ENCODE data around the gene RABGAP1L. TPM values are rescaled to one million over a fixed set of nuclear protein-coding genes. Genes with fewer than 3 reads are reported as not detected.

Gene RABGAP1L
- polyA plus RNA-seq, 1 donor (not counting 4 experiments of a cell fraction or from before 2014, with no cell fraction given), result 24.2 TPM

DNA sequence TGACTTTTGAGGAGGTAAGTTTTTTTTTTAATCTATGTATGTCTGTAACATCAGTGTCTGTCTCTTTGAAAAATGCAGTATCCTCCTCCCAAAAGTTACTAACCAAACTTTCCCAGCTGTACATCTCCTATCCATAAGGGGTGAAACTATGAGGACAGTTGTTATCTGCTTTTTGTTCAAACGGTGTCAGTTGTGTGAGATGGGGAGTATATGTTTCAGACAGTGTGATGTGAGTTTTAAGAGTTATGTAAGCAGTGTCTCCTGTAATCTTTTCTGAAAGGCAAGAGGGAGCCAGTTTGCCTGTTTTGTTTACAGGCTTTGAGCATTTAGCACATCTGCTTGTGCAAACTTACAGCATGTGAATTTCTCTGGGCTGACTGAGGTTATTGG lies 805.6 kb downstream of the RABGAP1L start:
- Histone ChIP-seq H3K36me3 (ENCODE audit: control insufficient read depth in 2 of 2, extremely low read depth in 1 of 2, insufficient read depth in 2 of 2, low read length in 2 of 2) (no peaks in the 10 kb centered on the region), H3K4me2 (ENCODE audit: control insufficient read depth, extremely low read depth, insufficient read depth, low read depth, low read length) (peak overlapping the region; percentile 63), H3K9me3 (ENCODE audit: control insufficient read depth, low read depth, low read length) (no peaks in the 10 kb centered on the region), H3K27me3 (ENCODE audit: control insufficient read depth, extremely low read depth, insufficient read depth, low read length) (no peaks in the 10 kb centered on the region), H4K20me1 (ENCODE audit: control insufficient read depth, extremely low read depth, insufficient read depth, low read length) (no peaks in the 10 kb centered on the region), H3K4me1 (ENCODE audit: control insufficient read depth, extremely low read depth, insufficient read depth, low read length) (peaks cover 29% of the 10 kb centered on the region), H3K9ac (ENCODE audit: control insufficient read depth, extremely low read depth, insufficient read depth, low read length) (no peak overlapping the region), H3K9me1 (ENCODE audit: control insufficient read depth, extremely low read depth, insufficient read depth, low read length) (no peaks in the 10 kb centered on the region), H3K79me2 (ENCODE audit: control insufficient read depth, insufficient read depth, low read length) (no peaks in the 10 kb centered on the region), H3K27ac (ENCODE audit: control insufficient read depth, insufficient read depth, low read length) (peak overlapping the region; percentile 53), H2AFZ (ENCODE audit: control insufficient read depth, low read length) (no peak overlapping the region), H3K4me3 (ENCODE audit: control insufficient read depth in 2 of 3, extremely low read depth in 1 of 3, insufficient read depth in 2 of 3, low read depth in 1 of 3, low read length in 3 of 3) (no peak overlapping the region)
- FAIRE-seq, result no peak
- TF ChIP-seq, protein P1, sequence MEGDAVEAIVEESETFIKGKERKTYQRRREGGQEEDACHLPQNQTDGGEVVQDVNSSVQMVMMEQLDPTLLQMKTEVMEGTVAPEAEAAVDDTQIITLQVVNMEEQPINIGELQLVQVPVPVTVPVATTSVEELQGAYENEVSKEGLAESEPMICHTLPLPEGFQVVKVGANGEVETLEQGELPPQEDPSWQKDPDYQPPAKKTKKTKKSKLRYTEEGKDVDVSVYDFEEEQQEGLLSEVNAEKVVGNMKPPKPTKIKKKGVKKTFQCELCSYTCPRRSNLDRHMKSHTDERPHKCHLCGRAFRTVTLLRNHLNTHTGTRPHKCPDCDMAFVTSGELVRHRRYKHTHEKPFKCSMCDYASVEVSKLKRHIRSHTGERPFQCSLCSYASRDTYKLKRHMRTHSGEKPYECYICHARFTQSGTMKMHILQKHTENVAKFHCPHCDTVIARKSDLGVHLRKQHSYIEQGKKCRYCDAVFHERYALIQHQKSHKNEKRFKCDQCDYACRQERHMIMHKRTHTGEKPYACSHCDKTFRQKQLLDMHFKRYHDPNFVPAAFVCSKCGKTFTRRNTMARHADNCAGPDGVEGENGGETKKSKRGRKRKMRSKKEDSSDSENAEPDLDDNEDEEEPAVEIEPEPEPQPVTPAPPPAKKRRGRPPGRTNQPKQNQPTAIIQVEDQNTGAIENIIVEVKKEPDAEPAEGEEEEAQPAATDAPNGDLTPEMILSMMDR (optimal IDR thresholded peaks at IDR 0.05 in 1 of 3, IDR thresholded peaks at IDR 0.05 in 1 of 3, conservative IDR thresholded peaks at IDR 0.05 in 1 of 3; ENCODE audit: extremely low read depth in 1 of 3, insufficient read depth in 2 of 3, low read length in 3 of 3), result no peak
- TF ChIP-seq EZH2 (IDR thresholded peaks at IDR 0.05; ENCODE audit: low read length), result no peak
- DNase-seq (ENCODE audit: low read depth, low spot score), result no peak
- dilution Hi-C loops (cut with MboI; ENCODE audit: extremely low pct_ligation_motif_present, low sequenced_read_pairs), result no loop called here

- Histone ChIP-seq H2AFZ (ENCODE audit: control insufficient read depth, low read length) (no peak overlapping the region), H3K4me1 (ENCODE audit: control insufficient read depth, extremely low read depth, insufficient read depth, low read length) (peaks cover 29% of the 10 kb centered on the region), H3K27me3 (ENCODE audit: control insufficient read depth, extremely low read depth, insufficient read depth, low read length) (no peaks in the 10 kb centered on the region), H3K9me1 (ENCODE audit: control insufficient read depth, extremely low read depth, insufficient read depth, low read length) (no peaks in the 10 kb centered on the region), H3K9me3 (ENCODE audit: control insufficient read depth, low read depth, low read length) (no peaks in the 10 kb centered on the region), H3K9ac (ENCODE audit: control insufficient read depth, extremely low read depth, insufficient read depth, low read length) (peak overlapping the region; percentile 1), H3K79me2 (ENCODE audit: control insufficient read depth, insufficient read depth, low read length) (no peaks in the 10 kb centered on the region), H3K4me2 (ENCODE audit: control insufficient read depth, extremely low read depth, insufficient read depth, low read depth, low read length) (peak overlapping the region; percentile 63), H4K20me1 (ENCODE audit: control insufficient read depth, extremely low read depth, insufficient read depth, low read length) (no peaks in the 10 kb centered on the region), H3K4me3 (ENCODE audit: control insufficient read depth in 2 of 3, extremely low read depth in 1 of 3, insufficient read depth in 2 of 3, low read depth in 1 of 3, low read length in 3 of 3) (no peak overlapping the region), H3K27ac (ENCODE audit: control insufficient read depth, insufficient read depth, low read length) (peak overlapping the region; percentile 53), H3K36me3 (ENCODE audit: control insufficient read depth in 2 of 2, extremely low read depth in 1 of 2, insufficient read depth in 2 of 2, low read length in 2 of 2) (no peaks in the 10 kb centered on the region)
- dilution Hi-C loops (cut with MboI; ENCODE audit: extremely low pct_ligation_motif_present, low sequenced_read_pairs), result no loop called here
- FAIRE-seq, result no peak
- no peak for DNase-seq (ENCODE audit: low read depth, low spot score)
- TF ChIP-seq, protein P1 (optimal IDR thresholded peaks at IDR 0.05 in 1 of 3, IDR thresholded peaks at IDR 0.05 in 1 of 3, conservative IDR thresholded peaks at IDR 0.05 in 1 of 3; ENCODE audit: extremely low read depth in 1 of 3, insufficient read depth in 2 of 3, low read length in 3 of 3), result no peak
- TF ChIP-seq EZH2 (IDR thresholded peaks at IDR 0.05; ENCODE audit: low read length), result no peak
Observed at GRCh38 chr1:174965362-174966007, 806.2 kb downstream of the RABGAP1L start.

Data from keratinocyte (primary cell).